Osteoblast (primary cell): ENCODE results near the gene U2AF2. TPM values are rescaled to one million over a fixed set of nuclear protein-coding genes. Genes with fewer than 3 reads are reported as not detected.
A peak's percentile ranks its signal among the peaks of the same experiment; 100 is the strongest.

Source experiments
- DNase-seq: peaks from one replicate; pipeline ENCODE4 v3.0.0; 2011; ENCODE audit warnings: low spot score, mixed read lengths; ENCODE audit not compliant: insufficient read length; ENCODE audit errors: missing footprints
- H2AFZ ChIP-seq: 2 replicates; pipeline ENCODE4 v1.6.0; 2011; ENCODE audit warnings: mild to moderate bottlenecking, low read length
- H3K27ac ChIP-seq: 2 replicates; pipeline ENCODE4 v1.5.1; 2011; ENCODE audit warnings: mild to moderate bottlenecking, low read depth, low read length, moderate library complexity
- H3K27me3 ChIP-seq: 2 replicates; pipeline ENCODE4 v1.6.0; 2012; ENCODE audit warnings: mild to moderate bottlenecking, control low read depth, inconsistent platforms, low read length, moderate library complexity; ENCODE audit not compliant: insufficient read depth
- H3K36me3 ChIP-seq: 2 replicates; pipeline ENCODE4 v1.5.1; 2011; ENCODE audit warnings: mild to moderate bottlenecking, low read length, control low read depth, moderate library complexity; ENCODE audit not compliant: insufficient read depth
- H3K4me1 ChIP-seq: 2 replicates; pipeline ENCODE4 v1.5.1; 2011; ENCODE audit warnings: mild to moderate bottlenecking, low read length, control low read depth, moderate library complexity; ENCODE audit not compliant: insufficient read depth
- H3K4me2 ChIP-seq: 2 replicates; pipeline ENCODE4 v1.6.0; 2011; ENCODE audit warnings: mild to moderate bottlenecking, low read length; ENCODE audit not compliant: insufficient read depth
- H3K4me3 ChIP-seq: fragments of 200-600 bp; sonication (generic); 3 replicates; pipeline ENCODE4 v1.5.1; 2012; ENCODE audit warnings: mild to moderate bottlenecking, low read length, inconsistent platforms; ENCODE audit not compliant: insufficient read depth
- H3K79me2 ChIP-seq: 2 replicates; pipeline ENCODE4 v1.6.0; 2012; ENCODE audit warnings: mild to moderate bottlenecking, low read length, control low read depth, inconsistent platforms; ENCODE audit not compliant: insufficient read depth
- H3K9me3 ChIP-seq: 2 replicates; pipeline ENCODE4 v1.5.1; 2011; ENCODE audit warnings: low read depth, low read length, control low read depth
- H4K20me1 ChIP-seq: 2 replicates; pipeline ENCODE4 v1.6.0; 2012; ENCODE audit warnings: mild to moderate bottlenecking, low read length, control low read depth; ENCODE audit not compliant: insufficient read depth
- total RNA-seq: library from RNA; depleted of rRNA; stranded (reverse); fragments of >200 nt; gene quantifications from 2 replicates; pipeline ENCODE4 v1.2.3, GENCODE V29; 2012
- TF ChIP-seq, protein P1 (sequence below): IDR thresholded peaks from 2 replicates; pipeline ENCODE4 v1.5.1; 2011; ENCODE audit warnings: mild to moderate bottlenecking, low read depth, low read length, moderate library complexity; ENCODE audit errors: extremely low read depth

Gene U2AF2
- total RNA-seq, 1 donor, result 70.2 TPM

DNA sequence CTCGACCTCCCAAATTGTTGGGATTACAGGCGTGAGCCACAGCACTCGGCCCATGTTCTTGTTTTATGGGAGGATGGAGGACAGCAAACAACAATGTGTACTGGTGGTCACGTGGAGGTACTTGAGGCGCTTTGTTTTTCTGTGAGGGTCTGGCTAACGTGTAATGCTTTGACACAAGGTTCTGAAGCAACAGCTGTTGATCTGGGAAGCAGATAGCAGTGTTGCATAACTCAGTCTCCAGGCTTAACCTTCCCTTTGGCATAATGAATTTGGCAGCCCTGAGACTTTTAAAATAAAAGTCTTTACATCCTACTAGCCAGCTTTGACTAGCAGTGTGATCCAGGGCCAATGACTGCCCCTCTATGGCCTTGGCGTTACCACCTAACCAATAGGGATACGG, 21.0 kb upstream of the U2AF2 start:
- Histone ChIP-seq H3K4me2 (peak overlapping the region; percentile 93), H3K4me1 (peaks cover 13% of the 10 kb centered on the region), H3K9me3 (no peaks in the 10 kb centered on the region), H3K4me3 (no peak overlapping the region), H3K27me3 (no peaks in the 10 kb centered on the region), H3K36me3 (no peaks in the 10 kb centered on the region), H4K20me1 (peaks cover 7% of the 10 kb centered on the region), H3K79me2 (peaks cover 39% of the 10 kb centered on the region), H2AFZ (peak overlapping the region; percentile 85), H3K27ac (no peak overlapping the region)
- peak; percentile 8 for DNase-seq
- TF ChIP-seq, protein P1, sequence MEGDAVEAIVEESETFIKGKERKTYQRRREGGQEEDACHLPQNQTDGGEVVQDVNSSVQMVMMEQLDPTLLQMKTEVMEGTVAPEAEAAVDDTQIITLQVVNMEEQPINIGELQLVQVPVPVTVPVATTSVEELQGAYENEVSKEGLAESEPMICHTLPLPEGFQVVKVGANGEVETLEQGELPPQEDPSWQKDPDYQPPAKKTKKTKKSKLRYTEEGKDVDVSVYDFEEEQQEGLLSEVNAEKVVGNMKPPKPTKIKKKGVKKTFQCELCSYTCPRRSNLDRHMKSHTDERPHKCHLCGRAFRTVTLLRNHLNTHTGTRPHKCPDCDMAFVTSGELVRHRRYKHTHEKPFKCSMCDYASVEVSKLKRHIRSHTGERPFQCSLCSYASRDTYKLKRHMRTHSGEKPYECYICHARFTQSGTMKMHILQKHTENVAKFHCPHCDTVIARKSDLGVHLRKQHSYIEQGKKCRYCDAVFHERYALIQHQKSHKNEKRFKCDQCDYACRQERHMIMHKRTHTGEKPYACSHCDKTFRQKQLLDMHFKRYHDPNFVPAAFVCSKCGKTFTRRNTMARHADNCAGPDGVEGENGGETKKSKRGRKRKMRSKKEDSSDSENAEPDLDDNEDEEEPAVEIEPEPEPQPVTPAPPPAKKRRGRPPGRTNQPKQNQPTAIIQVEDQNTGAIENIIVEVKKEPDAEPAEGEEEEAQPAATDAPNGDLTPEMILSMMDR, result no peak

DNA sequence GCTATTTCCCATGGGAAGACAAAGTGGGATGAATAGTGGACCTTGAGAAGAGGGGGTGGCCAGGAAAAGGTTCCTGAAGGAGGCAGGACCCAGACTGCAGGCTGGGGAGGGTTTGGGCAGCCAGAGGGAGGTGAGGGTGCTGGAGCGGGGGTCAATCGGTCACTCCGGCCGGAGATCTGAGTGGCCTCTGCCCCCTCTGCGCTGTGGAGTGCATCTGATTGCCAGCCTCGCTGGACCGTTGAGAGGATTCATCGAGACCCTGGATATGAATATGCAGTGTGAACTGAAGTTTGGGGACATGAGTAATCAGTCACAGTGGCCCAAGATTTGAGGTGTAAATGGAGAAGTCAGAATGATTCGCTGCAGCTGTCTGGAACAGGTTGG, 19.5 kb upstream of the U2AF2 start:
- Histone ChIP-seq H3K79me2 (peaks cover 43% of the 10 kb centered on the region), H3K27ac (peak overlapping the region; percentile 99), H3K4me2 (peak overlapping the region; percentile 93), H3K27me3 (no peaks in the 10 kb centered on the region), H2AFZ (peak overlapping the region; percentile 85), H3K4me3 (peak overlapping the region; percentile 97), H4K20me1 (peaks cover 7% of the 10 kb centered on the region), H3K9me3 (no peaks in the 10 kb centered on the region), H3K36me3 (no peaks in the 10 kb centered on the region), H3K4me1 (peaks cover 18% of the 10 kb centered on the region)
- DNase-seq, result peak; percentile 86
- TF ChIP-seq, protein P1, result no peak

DNA sequence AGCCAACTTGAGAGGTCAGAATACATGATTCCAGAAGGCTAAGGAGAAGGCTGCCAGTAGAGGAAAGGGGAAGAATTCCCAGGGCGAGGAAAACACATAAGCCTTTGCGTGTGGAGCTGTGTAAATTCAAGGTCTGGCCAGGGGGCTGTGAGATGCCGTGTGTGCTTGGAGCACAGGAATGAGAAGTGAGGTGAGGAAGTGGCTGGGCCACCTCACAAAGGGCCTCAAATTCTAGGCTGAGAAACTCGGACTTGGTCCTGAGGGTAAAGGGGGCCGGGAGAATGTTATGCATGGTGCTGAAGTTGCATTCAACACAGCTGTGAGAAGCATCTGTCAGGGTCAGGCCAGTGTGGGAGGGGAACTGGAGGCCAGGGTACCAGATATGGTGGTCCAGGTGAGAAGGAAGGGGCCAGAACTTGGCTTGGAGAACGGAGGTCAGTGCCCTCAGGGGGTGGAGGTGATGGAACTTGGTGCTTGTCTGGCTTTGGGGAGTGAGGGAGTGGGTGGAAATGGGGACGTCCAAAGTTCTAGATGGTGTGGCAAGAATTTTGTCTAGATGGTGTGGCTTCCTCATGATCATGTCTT, 18.9 kb upstream of the U2AF2 start:
- Histone ChIP-seq H3K4me2 (peak overlapping the region; percentile 93), H3K27me3 (no peaks in the 10 kb centered on the region), H4K20me1 (peaks cover 7% of the 10 kb centered on the region), H3K4me1 (peaks cover 21% of the 10 kb centered on the region), H3K9me3 (no peaks in the 10 kb centered on the region), H2AFZ (no peak overlapping the region), H3K36me3 (no peaks in the 10 kb centered on the region), H3K4me3 (peak overlapping the region; percentile 97), H3K27ac (peak overlapping the region; percentile 99), H3K79me2 (peaks cover 43% of the 10 kb centered on the region)
- TF ChIP-seq, protein P1, result no peak
- peak; percentile 82 for DNase-seq

DNA sequence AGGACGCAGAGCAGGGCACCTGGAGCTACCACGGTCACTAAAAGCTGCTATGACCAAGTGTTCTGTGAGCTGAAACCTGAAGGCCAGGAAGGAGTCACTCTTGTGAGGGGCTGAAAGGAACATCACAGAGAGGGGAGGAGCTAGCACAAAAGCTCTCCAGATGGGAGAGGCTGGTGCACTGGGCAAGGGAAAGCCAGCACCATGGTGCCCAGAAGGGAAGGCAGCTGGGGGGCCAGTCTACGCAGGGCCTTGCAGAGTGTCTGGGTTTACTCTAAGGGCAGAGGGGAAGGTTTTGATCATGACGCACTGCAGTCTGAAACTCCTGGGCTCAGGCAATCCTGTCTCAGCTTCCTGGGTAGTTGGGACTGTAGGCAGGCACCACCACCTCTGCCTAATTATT, 18.1 kb upstream of the U2AF2 start:
- H3K79me2 ChIP-seq, result peaks cover 45% of the 10 kb centered on the region
- H3K27me3 ChIP-seq, result no peaks in the 10 kb centered on the region
- TF ChIP-seq, protein P1, result no peak
- DNase-seq, result peak; percentile 69
- peak overlapping the region; percentile 97 for H3K4me3 ChIP-seq
- peaks cover 7% of the 10 kb centered on the region for H4K20me1 ChIP-seq
- H3K4me2 ChIP-seq, result peak overlapping the region; percentile 93
- H2AFZ ChIP-seq, result no peak overlapping the region
- H3K4me1 ChIP-seq, result peaks cover 21% of the 10 kb centered on the region
- peak overlapping the region; percentile 99 for H3K27ac ChIP-seq
- H3K9me3 ChIP-seq, result no peaks in the 10 kb centered on the region
- no peaks in the 10 kb centered on the region for H3K36me3 ChIP-seq
